Activated CD8-positive, alpha-beta memory T cell treated with anti-CD3 and anti-CD28 coated beads for 1 hour (primary cell): Measurements from ENCODE around the gene MAN2A2.
"Not testable (repeated sequence)": the region's sequence is repeated elsewhere in the genome, so short reads cannot be mapped to it uniquely, and the experiment has no call there.

Source experiments
- DNase-seq, 2 donors: peaks; one replicate each; pipeline ENCODE4 v3.0.0-alpha.2; 2020; ENCODE audit warnings: low read depth in 1 of 2; ENCODE audit errors: extremely low read depth in 1 of 2

The MAN2A2 gene

GRCh38 chr15:90917569-90917968, 14.5 kb downstream of the MAN2A2 start:
- no peak for DNase-seq

- no peak for DNase-seq
These were observed 15.1 kb downstream of the MAN2A2 start for GRCh38 chr15:90918034-90918788.

- DNase-seq: no peak
These were observed 15.7 kb downstream of the MAN2A2 start for GRCh38 chr15:90918835-90919234.

GRCh38 chr15:90921887-90922286, 18.8 kb downstream of the MAN2A2 start:
- DNase-seq: no peak

- DNase-seq: not testable (repeated sequence)
These were observed 19.7 kb downstream of the MAN2A2 start for GRCh38 chr15:90922712-90923322.

- no peak for DNase-seq
These were observed 21.3 kb downstream of the MAN2A2 start for GRCh38 chr15:90924375-90924774.

GRCh38 chr15:90926766-90927165, 23.7 kb downstream of the MAN2A2 start:
- DNase-seq: not testable (repeated sequence)

- not testable (repeated sequence) for DNase-seq
These were observed 25.0 kb downstream of the MAN2A2 start for GRCh38 chr15:90928106-90928505.

- no peak for DNase-seq
These were observed 26.3 kb downstream of the MAN2A2 start for GRCh38 chr15:90929246-90930019.

GRCh38 chr15:90930861-90931574, 27.9 kb downstream of the MAN2A2 start:
- DNase-seq: no peak

- no peak for DNase-seq
These were observed 28.4 kb downstream of the MAN2A2 start for GRCh38 chr15:90931575-90931827.

- DNase-seq: peak; percentile 66 to 92
These were observed 28.9 kb downstream of the MAN2A2 start, which contains the start of gene HDDC3 for GRCh38 chr15:90931828-90932659. TSS of gene HDDC3 (minus strand) at chr15:90932549. CDS start at chr15:90932540, 9 bp downstream.

GRCh38 chr15:90932660-90932991, 29.5 kb downstream of the MAN2A2 start:
- no peak for DNase-seq

- DNase-seq: no peak
These were observed 30.2 kb downstream of the MAN2A2 start for GRCh38 chr15:90933301-90933700.

- peak in 1 of 2 donors; percentile 73 for DNase-seq
These were observed 31.3 kb downstream of the MAN2A2 start for GRCh38 chr15:90934256-90934948.

- DNase-seq: peak; percentile 83 to 96
These were observed 32.0 kb downstream of the MAN2A2 start, which contains the start of gene UNC45A for GRCh38 chr15:90934949-90935751. TSS of gene UNC45A (plus strand) at chr15:90935285. CDS start at chr15:90935325, 40 bp downstream.

- DNase-seq: no peak
These were observed 33.7 kb downstream of the MAN2A2 start for GRCh38 chr15:90936823-90937222.

- no peak for DNase-seq
These were observed 35.2 kb downstream of the MAN2A2 start for GRCh38 chr15:90938261-90938660.

GRCh38 chr15:90939756-90940155, 36.7 kb downstream of the MAN2A2 start:
- no peak for DNase-seq
